HG03196 (cell line): Measurements from ENCODE around the gene ANKRD40.
"Not testable (repeated sequence)": the region's sequence is repeated elsewhere in the genome, so short reads cannot be mapped to it uniquely, and the experiment has no call there.

Experiments used
- ATAC-seq: cut with Tn5 transposase; IDR thresholded peaks from one replicate; pipeline ENCODE4 v1.9.1; 2021; ENCODE audit not compliant: unreplicated experiment

The ANKRD40 gene, protein sequence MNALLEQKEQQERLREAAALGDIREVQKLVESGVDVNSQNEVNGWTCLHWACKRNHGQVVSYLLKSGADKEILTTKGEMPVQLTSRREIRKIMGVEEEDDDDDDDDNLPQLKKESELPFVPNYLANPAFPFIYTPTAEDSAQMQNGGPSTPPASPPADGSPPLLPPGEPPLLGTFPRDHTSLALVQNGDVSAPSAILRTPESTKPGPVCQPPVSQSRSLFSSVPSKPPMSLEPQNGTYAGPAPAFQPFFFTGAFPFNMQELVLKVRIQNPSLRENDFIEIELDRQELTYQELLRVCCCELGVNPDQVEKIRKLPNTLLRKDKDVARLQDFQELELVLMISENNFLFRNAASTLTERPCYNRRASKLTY

DNA sequence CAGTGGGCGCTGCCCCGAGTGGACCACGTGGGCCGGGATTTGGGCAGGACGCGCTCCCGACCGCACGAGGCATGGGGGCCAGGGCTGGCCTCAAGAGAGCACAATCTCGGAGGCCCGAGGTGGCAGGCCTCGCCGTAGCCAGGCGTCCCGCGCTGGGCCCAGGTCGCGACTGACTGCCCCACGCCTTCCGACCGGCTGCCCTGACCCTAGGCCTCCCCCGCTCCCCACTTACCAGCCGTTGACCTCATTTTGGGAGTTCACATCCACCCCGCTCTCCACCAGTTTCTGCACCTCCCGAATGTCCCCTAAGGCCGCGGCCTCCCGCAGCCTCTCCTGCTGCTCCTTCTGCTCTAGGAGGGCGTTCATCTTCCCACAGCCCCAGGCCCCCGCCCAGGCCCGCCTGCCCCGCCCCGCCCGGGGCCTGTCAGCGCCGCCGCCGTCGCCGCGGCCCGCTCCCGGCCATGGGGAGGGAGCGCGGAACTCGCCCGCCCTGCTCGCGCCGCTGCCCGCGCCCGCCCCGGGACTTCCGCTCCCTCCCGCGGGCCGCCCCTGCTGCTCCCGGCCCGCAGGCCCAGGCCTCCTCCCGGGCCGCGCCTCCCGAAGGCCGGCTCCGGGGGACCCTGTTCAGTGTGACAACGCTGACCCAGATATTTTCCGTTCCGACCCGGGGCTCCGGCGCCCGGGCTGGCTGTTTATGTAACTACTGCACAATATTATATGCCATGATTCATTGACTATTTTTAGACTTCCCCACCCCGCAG is at the start of gene ANKRD40:
TSS of gene ANKRD40 (minus strand) at position 626 of the 761 bp plus-strand sequence. CDS start at position 366, 260 bp downstream.
- peak; percentile 81 for ATAC-seq

DNA sequence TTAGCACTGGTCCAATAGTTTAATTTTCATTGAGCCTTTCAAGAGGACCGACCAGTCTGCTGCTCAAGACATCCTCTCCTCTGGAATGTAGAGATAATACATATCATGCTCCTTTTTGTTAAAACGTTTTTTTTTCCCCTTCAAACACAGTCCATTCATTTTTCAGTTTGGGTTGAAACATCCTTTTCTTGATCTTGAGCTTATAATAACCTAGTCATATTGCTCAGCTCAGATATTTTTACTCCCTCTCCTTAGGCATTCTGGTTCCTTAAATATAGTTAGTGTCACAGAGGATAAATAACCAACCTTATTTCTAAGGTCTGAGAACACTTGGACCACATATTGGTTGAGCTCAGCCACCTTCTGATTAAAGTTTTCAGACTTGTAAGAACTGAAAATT is 46.8 kb upstream of the ANKRD40 start:
- ATAC-seq, result no peak

DNA sequence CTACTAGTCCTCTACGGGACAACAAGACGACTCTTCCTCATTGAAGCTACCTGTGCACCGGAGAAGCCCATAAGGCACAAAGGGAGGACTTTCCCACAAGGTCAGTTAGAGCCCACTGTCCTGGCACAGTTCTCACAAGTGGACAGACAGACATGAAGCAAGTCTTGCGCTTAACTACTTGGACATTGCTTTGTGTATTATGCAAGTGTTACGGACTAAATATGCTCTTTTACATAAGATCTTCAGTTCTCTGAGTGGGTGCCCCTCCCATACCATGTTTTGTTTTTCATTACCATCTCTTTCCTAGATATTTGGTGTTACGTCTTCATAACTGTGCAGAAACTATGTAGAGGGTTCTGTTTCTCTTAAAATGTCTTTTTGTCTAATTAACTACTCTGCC is 41.5 kb upstream of the ANKRD40 start:
- no peak for ATAC-seq

DNA sequence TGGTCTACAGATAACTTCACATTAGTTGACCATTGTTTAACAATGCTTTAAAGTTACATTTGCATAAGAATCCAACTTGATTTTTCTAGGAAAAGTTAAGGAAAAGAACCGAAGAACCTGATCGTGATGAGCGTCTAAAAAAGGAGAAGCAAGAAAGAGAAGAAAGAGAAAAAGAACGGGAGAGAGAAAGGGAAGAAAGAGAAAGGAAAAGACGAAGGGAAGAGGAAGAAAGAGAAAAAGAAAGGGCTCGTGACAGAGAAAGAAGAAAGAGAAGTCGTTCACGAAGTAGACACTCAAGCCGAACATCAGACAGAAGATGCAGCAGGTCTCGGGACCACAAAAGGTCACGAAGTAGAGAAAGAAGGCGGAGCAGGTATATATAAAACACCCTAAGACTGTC is 37.9 kb upstream of the ANKRD40 start:
- ATAC-seq, result no peak

DNA sequence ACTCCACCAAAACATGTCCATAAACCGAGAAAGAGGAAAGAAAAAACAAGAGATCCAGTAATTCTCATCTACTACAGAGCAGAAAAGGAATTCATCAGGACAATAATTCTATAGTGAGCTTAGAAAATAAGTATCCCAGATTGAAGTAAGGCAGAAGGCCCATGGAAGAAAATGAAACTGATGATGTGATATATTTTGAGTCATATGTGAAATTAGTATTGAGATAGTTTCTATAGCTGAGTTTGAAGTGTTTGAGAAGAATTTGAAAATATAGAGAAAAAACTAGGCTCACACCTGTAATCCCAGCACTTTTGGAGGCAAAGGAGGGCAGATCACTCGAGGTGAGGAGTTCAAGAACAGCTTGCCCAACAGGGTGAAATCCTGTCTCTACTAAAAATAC is 31.4 kb upstream of the ANKRD40 start:
- no peak for ATAC-seq

DNA sequence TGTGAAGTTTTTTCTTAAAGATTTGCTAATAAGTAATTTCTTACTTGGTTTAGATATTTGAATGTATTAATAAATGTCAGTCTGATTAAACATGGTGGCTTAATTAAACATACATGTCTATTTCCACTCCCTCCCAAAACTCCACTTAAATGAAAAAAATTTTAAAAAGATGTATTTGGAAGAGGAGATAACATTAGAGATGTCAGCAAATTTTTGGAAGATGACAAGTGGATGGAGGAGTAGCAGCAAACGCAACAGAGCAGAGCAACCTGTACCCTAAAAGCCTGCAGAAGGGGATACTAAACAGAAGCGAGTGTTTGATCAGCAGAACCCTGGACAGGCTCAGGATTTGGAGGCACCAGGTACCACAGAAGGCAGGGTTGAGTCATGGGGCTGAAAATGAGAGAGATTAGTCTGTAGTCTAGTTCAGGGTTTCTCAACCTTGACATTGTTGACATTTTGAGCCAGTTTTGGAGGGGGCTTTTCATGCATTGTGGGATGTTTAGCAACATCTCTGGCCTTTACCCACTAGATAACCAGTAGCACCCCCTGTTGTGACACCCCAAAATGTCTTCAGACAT is 29.5 kb upstream of the ANKRD40 start:
- ATAC-seq, result no peak

DNA sequence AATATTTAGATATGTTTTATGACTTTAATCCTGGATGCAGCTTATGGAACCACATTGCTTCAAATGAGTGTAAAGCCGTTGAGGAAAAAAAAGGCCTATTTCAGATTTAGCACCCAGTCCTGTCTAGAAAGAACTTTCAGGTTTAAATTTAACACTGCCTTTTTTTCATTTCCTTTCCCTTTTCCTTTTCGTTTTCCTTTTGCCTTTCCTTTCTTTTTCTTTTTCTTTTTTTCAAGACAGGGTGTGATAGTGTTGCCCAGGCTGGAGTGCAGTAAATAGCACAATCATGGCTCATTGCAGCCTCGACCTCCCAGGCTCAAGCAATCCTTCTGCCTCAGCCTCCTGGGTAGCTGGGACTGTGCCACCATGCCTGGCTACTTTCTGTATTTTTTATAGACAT is 27.6 kb upstream of the ANKRD40 start:
- ATAC-seq, result no peak

DNA sequence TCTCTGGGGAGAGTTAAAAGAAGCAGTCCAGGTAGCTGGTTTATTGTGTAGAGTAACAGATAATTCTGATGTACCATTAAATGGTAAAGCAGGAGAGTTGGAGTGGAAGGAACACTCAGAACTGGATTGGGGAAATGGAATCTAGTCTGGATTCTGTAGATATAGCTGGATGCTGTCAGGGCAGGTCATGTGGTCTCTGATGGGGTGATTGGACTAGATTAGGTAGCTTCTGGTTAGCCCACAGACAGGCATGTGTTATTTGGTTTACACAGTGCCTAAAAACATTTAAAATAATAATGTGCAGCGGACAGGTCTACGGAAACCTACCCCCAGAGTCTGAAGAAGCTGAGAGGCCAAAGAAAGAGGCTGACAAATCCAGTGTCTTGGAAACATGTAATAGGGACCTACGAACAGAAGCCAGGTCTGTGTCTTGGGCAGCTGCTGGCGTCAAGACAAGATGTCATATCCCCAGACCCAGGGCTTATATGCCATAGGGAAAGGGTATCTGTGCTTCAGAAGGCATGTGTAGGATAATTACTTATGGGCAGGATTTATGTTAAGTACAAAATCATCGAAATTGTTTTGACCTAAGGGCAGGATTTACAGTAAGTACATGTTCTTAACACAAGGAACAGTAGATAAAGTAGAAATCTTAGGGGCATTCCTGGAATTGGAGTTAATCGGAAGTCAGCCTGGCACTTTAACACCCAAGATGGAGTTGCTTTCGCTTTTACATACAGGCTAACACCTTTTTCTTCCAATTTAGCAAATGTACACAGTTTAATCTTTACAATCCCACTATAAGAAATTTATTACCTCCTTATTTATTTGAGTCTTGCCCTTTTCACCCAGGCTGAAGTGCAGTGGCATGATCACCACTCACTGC is 24.1 kb upstream of the ANKRD40 start:
- no peak for ATAC-seq

DNA sequence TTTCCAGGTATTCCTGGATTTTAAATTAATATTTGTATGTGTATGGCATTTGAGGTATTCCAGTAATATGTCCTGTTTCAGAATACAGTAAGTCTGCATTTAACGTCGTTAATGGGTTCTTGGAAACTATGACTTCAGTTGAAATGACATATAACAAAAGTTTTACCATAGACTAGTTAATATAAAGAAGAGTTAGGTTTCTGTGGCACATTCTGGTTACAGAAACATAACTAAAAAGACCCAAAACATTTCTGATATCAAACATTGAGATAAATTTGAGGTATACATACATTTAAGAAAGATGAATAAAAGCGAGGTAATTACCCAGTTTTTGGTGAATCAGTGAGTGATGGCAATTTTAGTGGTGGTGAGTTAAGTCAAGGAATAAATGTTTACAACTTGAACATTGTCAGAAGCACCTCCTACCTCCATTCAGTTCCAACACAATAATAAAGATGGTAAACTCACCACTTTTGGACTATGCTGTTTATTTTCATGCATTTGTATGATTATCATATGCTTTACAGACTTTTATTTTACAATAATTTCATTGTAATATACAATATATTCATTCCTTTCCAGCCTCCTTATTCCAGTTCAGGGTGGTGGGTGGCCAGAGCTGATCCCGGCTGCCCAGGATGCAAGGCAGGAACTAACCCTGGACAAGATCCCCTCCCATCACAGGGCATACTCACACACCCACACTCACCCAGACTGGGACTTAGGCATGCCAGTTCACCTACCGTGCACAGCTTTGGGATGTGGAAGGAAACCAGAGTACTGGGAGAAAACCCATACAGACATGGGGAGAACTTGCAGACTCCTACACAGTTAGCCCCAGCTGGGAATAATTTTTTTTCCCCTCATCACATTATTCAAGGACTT is 21.4 kb upstream of the ANKRD40 start:
- no peak for ATAC-seq

DNA sequence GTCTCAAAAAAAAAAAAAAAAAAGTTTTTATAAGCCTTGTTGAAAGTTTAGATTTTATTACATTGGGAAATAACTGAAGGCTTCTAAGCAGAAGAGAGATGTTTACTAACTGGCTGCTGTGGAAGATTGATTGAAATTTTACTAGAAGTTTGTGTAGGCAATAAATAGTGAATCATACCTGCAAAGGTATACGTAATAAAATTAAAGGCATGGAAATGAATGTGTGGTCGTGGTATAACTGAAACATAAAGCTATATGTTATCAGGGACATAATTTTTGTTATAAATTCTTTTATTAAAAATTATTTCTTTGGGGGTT is 20.4 kb upstream of the ANKRD40 start:
- ATAC-seq, result no peak

DNA sequence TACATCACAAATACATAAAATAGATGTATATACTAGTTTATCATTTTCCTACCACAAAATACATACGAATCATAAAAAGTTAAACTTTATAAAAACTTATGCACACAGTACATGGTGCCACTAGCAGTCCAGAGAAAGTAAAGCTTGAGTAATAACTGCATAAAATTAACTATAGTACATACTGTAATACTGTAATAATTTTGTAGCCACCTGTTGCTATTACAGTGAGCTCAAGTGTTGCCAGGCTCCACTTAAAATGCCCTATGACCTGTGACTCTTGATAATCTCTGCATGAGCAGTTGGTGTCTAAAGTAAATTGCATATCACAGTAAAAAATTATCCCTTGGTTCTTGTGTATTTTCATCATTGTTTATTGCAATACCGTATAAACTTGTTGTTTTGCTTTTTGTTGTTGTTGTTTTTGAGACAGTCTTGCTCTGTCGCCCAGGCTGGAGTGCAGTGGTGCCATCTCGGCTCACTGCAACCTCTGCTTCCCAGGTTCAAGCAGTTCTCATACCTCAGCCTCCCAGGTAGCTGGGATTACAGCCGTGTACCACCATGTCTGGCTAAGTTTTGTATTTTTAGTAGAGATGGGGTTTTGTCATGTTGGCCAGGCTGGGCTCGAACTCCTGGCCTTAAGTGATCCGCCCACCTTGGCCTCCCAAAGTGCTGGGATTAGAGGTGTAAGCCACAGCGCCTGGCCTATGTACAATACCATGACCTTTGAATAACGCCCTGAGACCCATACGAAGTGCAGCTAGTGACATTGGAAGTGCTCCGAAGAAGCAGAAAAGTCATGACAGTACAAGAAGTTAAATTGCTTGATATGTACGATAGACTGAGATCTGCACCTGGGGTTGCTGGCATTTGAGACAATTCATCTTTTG is 18.3 kb upstream of the ANKRD40 start:
- no peak for ATAC-seq

DNA sequence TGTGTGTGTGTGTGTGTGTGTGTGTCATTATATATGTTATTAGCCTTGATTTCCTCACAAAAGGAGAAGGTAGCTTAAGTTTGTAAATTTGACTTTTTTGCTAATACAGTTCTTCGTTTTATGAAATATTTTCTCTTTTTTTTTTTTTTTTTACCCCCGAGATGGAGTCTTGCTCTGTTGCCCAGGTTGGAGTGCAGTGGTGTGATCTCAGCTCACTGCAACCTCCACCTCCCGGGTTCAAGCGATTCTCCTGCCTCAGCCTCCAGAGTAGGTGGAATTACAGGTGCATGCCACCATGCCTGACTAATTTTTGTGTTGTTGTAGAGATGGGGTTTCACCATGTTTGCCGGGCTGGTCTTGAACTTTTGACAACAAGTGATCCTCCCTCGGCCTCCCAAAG is 16.9 kb upstream of the ANKRD40 start:
- ATAC-seq, result not testable (repeated sequence)

DNA sequence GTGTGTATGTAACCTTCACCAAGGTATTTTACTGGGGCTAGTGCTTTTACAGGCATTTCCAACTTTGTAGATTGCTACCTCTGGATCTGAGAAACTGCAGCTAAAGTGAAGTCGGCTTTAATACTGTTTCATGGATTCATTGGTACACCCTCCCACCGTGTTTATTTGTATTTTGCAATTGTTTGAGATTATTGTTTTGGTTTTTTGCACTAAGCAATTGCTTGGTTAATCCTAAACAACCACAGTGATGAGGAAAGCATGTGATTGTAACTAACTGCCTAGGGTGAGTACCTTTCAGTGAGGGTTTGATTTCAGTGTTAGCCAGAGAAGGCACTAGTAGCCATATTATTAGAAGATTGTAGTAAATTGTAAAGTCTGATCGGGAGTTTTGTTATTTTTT is 15.0 kb upstream of the ANKRD40 start:
- no peak for ATAC-seq

DNA sequence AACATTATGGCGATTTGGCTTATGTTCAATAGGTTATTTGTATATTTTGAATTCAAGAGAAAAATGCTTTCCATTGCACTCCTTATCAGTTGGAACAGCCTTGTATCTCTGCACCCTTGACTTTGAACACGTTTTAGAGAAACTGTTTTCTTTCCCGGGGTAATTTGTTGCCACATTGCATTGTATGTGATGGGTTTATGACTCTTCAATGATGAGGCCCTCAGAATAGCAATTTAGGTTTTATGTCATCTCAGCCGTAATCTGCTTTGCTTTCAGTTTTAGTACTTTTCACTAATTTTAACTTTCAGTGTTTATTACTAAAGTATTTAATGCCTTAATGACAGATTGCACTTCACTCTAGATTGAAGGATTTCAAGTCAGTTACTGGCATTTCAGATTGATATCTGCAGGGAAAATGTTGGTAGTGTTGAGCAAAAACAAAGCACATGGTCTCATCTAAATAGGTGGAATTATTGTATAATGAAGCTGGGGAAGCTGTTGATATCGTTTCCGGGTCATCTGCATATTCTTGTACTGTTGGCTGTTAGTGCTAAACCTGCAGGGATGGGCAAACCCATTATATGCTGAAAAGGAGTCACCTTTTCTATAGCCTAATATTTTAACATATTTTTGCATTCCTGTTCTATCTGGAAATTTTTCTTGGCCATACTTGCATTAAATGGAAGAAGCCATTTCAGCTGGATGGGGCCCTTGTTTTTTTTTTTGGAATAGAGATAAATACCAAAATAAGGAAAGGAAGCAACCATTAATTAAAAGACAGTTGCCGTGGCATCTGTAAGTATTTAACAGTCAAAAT is 13.7 kb upstream of the ANKRD40 start:
- no peak for ATAC-seq

DNA sequence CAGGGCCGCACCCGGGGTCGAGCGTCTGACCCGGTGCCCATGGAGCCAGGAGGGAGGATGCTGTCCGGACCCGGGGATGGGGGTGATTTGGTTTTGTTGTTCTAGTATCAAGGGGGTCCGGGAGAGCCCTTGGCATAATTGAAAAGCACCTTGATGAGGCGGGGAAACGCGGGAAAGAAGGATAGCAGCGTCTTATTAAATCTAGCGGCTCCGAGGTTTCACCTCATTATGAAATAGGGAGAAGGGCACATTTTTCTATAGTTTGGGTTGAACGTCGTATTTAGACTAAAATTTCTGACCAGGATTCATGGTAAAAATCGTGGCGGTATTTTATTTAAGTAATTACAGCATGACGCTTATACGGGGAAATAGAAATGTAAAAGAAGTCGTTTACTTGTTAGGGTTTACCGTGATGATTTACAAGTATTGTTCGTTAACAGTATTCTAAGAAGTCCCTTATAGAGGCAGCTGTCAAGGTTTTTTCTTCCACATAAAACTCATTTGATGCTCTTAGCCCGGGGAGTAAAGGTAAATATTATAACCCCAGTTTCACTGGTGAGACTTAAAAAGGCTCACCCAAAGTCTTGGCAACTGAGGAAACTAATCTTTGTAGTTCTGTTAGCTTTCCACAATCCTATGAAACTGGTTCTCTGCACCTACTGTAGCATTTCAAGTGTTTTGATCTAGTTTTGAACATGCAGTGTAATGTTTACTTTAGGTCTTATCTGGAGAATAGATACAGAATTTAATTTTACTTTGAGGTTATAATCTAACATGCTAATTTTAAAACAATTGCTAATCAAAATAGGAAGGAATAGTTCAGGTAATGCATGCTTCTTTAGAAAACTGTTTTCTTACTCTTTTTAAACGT is 12.4 kb upstream of the ANKRD40 start:
- ATAC-seq, result no peak

DNA sequence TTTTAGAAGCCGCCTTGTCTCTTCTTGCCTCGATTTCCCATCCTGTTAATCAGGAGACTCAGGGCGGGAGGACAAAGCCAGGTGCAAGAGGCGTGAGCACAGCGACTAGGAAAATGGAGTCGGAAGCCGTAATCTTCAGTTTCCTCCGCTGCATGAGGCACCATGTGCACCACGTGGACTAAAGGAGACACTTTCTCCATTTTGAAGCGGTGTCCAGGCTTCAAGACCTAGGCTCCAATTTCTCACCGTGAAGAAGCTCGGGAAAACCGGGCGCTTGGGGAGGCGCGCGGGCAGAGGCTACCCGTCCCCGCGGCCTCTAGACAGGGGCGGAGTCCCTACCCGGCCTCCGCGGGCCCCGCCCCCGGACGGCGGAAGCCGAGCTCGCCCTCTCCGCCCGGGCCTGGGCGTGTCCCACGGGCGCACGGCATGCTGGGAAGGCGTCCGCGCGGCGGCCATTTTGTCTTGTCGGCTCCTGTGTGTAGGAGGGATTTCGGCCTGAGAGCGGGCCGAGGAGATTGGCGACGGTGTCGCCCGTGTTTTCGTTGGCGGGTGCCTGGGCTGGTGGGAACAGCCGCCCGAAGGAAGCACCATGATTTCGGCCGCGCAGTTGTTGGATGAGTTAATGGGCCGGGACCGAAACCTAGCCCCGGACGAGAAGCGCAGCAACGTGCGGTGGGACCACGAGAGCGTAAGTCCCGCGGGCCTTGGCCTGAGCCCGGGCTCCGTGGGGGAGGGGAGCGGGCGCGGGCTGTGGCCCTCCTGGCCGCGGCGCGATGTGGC is 11.6 kb upstream of the ANKRD40 start, which contains the start of gene LUC7L3:
TSS of gene LUC7L3 (plus strand) at position 460 of the 780 bp plus-strand sequence. CDS start at position 590, 130 bp downstream.
- peak; percentile 90 for ATAC-seq

DNA sequence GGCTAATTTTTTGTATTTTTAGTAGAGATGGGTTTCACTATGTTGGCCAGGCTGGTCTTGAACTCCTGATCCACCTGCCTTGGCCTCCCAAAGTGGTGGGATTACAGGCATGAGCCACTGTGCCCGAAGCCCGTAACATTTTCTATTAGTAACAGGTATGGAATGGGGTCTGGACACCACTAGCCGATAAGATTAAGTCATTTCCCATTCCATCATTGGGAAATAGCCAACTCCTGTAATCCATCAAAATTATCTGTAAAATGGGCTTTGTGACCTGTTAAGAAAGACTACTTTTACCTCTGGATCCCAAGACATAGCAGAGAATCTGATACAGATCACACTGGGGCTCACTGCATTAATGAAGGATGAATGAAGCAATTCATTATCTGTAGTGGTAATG is 7.8 kb upstream of the ANKRD40 start:
- no peak for ATAC-seq
